PFSK-1 (cell line): ENCODE data around the gene SDK1.

ENCODE experiments used
- FOXP2 ChIP-seq: optimal IDR thresholded peaks from 2 replicates; pipeline ENCODE3; 2011; ENCODE audit warnings: borderline replicate concordance, control low read depth, inconsistent platforms; ENCODE audit not compliant: insufficient read depth; ENCODE audit errors: extremely low read length, extremely low read depth
- POLR2AphosphoS5 ChIP-seq: IDR thresholded peaks from 2 replicates; pipeline ENCODE4 v1.6.1; 2012; ENCODE audit warnings: low read depth, mild to moderate bottlenecking, control low read depth, low read length, moderate library complexity
- SIN3A ChIP-seq: IDR thresholded peaks from 2 replicates; pipeline ENCODE4 v1.6.1; 2012; ENCODE audit warnings: mild to moderate bottlenecking, low read length, moderate library complexity, borderline replicate concordance; ENCODE audit not compliant: insufficient read depth
- TAF1 ChIP-seq: IDR thresholded peaks from 2 replicates; pipeline ENCODE4 v1.6.1; 2012; ENCODE audit warnings: low read length, control low read depth, borderline replicate concordance; ENCODE audit not compliant: insufficient read depth
- TF ChIP-seq, protein P1 (sequence below), 2 experiments: IDR thresholded peaks; 2 replicates each; pipeline versions ENCODE4 v1.6.1 to v1.8.0; 2011 to 2012; ENCODE audit warnings: low read depth in 2 of 2, low read length in 2 of 2, control low read depth in 1 of 2, inconsistent platforms in 1 of 2, mild to moderate bottlenecking in 1 of 2, moderate library complexity in 1 of 2; ENCODE audit not compliant: insufficient read depth in 1 of 2

The SDK1 gene

DNA sequence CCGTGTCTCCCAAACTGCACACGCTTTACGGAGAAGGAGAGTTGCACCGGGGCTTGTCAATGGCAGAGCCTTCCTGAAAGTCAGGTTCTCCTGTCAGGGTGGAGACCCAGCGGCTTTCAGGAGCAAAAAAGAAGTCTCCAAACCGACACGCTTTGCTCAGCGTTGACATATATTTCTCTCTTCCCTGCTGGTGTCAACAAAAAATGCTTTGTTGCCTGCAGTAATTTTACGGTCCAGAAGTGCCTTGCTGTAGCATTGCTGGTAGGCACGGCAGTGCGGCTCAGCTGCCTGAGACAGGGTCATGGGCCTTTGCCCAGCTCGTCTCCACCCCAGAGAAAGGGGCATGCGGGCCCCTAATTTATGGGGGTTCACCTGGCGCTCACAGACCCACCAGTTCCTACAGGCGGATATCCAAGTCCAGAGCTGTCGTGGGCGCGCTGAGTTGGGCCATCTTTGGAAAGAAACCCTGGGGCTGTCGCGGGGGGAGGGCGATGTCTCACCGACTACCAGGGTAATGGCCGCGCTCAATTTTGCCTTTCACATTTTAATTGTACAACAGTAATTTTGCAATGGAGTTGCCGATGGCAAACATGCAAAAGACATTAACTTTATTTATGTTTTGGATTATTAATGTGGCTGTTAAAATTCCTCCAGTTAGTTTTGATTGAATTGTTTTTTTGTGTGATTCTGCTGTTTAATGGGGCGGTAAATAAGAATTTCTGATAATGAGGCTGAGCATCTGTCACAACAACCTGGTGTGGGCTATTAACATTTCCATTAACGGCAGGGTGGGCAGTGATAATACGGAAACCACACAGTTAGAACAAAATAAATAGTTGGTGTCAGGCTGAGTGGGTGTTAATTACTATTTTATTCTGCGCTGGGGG, 902.8 kb downstream of the SDK1 start:
- no peak for TF ChIP-seq TAF1
- TF ChIP-seq POLR2AphosphoS5, result no peak

DNA sequence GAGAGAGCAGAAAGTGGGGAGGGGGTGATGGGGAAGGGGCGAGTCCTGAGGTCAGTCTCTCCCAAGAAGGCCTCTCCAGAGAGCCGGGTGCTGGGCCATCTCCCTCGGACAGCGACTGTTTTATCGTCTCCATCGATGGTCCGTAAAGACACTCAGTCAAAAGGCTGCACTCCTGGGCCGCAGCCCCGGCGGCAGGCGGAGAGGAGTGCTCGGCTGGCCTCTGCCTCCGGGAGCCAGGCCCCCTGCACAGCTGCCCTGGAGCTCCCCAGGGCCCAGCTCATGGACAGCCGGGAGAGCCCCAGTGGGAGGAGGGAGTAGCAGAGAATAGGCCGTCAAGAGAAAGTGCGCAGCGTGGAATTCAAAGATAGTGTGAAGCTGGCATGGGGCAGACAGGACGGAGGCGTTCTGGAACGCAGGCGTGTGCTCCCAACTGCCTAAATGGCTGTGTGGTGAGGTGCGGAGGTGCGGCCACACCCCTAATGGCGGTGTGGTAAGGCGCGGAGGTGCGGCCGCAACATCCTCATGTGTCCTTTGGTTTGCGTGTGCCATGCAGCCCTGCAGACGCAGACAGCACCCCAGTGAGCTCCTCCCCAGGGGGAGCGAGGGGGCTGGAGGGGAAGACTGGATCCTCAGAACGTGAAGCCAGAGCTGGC, 903.6 kb downstream of the SDK1 start:
- no peak for TF ChIP-seq SIN3A
- TF ChIP-seq TAF1, result no peak
- TF ChIP-seq POLR2AphosphoS5, result no peak
- TF ChIP-seq, protein P1, sequence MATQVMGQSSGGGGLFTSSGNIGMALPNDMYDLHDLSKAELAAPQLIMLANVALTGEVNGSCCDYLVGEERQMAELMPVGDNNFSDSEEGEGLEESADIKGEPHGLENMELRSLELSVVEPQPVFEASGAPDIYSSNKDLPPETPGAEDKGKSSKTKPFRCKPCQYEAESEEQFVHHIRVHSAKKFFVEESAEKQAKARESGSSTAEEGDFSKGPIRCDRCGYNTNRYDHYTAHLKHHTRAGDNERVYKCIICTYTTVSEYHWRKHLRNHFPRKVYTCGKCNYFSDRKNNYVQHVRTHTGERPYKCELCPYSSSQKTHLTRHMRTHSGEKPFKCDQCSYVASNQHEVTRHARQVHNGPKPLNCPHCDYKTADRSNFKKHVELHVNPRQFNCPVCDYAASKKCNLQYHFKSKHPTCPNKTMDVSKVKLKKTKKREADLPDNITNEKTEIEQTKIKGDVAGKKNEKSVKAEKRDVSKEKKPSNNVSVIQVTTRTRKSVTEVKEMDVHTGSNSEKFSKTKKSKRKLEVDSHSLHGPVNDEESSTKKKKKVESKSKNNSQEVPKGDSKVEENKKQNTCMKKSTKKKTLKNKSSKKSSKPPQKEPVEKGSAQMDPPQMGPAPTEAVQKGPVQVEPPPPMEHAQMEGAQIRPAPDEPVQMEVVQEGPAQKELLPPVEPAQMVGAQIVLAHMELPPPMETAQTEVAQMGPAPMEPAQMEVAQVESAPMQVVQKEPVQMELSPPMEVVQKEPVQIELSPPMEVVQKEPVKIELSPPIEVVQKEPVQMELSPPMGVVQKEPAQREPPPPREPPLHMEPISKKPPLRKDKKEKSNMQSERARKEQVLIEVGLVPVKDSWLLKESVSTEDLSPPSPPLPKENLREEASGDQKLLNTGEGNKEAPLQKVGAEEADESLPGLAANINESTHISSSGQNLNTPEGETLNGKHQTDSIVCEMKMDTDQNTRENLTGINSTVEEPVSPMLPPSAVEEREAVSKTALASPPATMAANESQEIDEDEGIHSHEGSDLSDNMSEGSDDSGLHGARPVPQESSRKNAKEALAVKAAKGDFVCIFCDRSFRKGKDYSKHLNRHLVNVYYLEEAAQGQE (IDR thresholded peaks at IDR 0.05; ENCODE audit: insufficient read depth in 1 of 2, low read depth in 2 of 2, low read length in 2 of 2), result no peak
- no peak for TF ChIP-seq FOXP2

DNA sequence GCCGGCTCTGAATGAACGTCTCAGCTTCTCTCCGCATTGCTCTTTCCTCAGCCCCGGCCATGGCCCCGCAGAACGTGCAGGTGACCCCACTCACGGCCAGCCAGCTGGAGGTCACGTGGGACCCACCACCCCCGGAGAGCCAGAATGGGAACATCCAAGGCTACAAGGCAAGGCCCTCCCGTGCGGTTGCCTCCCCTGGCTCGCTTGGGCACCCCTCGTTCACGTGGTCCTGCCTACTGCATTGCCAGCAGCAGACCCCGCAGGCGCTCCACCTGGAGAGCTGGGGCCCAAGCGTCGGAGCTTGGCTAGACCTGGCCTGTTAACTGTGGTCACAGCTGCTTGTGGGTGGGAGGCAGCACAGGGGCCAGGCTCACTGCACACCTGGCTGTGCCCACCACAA, 904.8 kb downstream of the SDK1 start:
- TF ChIP-seq FOXP2, result no peak
- no peak for TF ChIP-seq TAF1
- no peak for TF ChIP-seq POLR2AphosphoS5
- TF ChIP-seq SIN3A, result no peak
- TF ChIP-seq, protein P1 (IDR thresholded peaks at IDR 0.05; ENCODE audit: insufficient read depth in 1 of 2, low read depth in 2 of 2, low read length in 2 of 2), result no peak

- TF ChIP-seq, protein P1 (IDR thresholded peaks at IDR 0.05; ENCODE audit: insufficient read depth in 1 of 2, low read depth in 2 of 2, low read length in 2 of 2), result no peak
- TF ChIP-seq TAF1 (no peak), POLR2AphosphoS5 (no peak), SIN3A (no peak), FOXP2 (no peak)
Measured at GRCh38 chr7:4207011-4207410, 906.0 kb downstream of the SDK1 start.

GRCh38 chr7:4208086-4208485, 907.0 kb downstream of the SDK1 start:
- TF ChIP-seq, protein P1 (IDR thresholded peaks at IDR 0.05; ENCODE audit: insufficient read depth in 1 of 2, low read depth in 2 of 2, low read length in 2 of 2), result no peak
- TF ChIP-seq TAF1, result no peak
- TF ChIP-seq FOXP2, result no peak
- TF ChIP-seq SIN3A, result no peak
- no peak for TF ChIP-seq POLR2AphosphoS5
